Thoracic aorta (tissue), 2 donors: ENCODE data around the gene MS4A3. TPM values are rescaled to one million over a fixed set of nuclear protein-coding genes. Genes with fewer than 3 reads are reported as not detected.
"Not testable (repeated sequence)": the region's sequence is repeated elsewhere in the genome, so short reads cannot be mapped to it uniquely, and the experiment has no call there.

Source experiments
- ATAC-seq: fragments of 150-250 bp; one replicate; pipeline ENCODE4 v1.8.0; 2017; ENCODE audit warnings: low read depth; ENCODE audit not compliant: insufficient number of reproducible peaks, low FRiP score
- DNase-seq: peaks from one replicate; pipeline ENCODE4 v3.0.0-alpha.2; 2020; ENCODE audit warnings: low spot score
- H3K27ac ChIP-seq, 2 donors: fragments of 200-600 bp; sonication (generic); 1 replicate in 1 of 2; 2 replicates in 1 of 2; pipeline ENCODE4 v1.5.1; 2016; ENCODE audit warnings: mild to moderate bottlenecking in 2 of 2, moderate library complexity in 2 of 2
- H3K27me3 ChIP-seq: fragments of 200-600 bp; sonication (generic); replicated peaks from 2 replicates; pipeline ENCODE4 v1.6.0; 2016; ENCODE audit warnings: mild to moderate bottlenecking; ENCODE audit not compliant: insufficient read depth
- H3K36me3 ChIP-seq: fragments of 200-600 bp; sonication (generic); one replicate; pipeline ENCODE4 v1.5.1; 2016
- H3K4me1 ChIP-seq, 2 donors: fragments of 200-600 bp; sonication (generic); 1 replicate in 1 of 2; 2 replicates in 1 of 2; pipeline versions ENCODE4 v1.5.1 to v1.6.0; 2016; ENCODE audit warnings: low read depth in 2 of 2, mild to moderate bottlenecking in 1 of 2; ENCODE audit not compliant: control insufficient read depth in 1 of 2
- H3K4me3 ChIP-seq: fragments of 200-600 bp; sonication (generic); 2 replicates; pipeline ENCODE4 v1.5.1; 2016; ENCODE audit warnings: mild to moderate bottlenecking
- H3K9me3 ChIP-seq: fragments of 200-600 bp; sonication (generic); 2 replicates; pipeline ENCODE4 v1.5.1; 2016
- total RNA-seq, 2 donors: library from RNA; depleted of rRNA; stranded (reverse); fragments of >200 nt; gene quantifications; one replicate each; pipeline versions ENCODE4 v1.1.0 to v1.2.3, GENCODE V29; 2016
- TF ChIP-seq, protein P1 (sequence below): fragments of 200-600 bp; sonication (generic); IDR thresholded peaks from one replicate; pipeline ENCODE4 v1.5.1; 2019; ENCODE audit warnings: antibody characterized with exemption

The MS4A3 gene
- total RNA-seq, 2 donors from 2014 or later, result not detected

DNA sequence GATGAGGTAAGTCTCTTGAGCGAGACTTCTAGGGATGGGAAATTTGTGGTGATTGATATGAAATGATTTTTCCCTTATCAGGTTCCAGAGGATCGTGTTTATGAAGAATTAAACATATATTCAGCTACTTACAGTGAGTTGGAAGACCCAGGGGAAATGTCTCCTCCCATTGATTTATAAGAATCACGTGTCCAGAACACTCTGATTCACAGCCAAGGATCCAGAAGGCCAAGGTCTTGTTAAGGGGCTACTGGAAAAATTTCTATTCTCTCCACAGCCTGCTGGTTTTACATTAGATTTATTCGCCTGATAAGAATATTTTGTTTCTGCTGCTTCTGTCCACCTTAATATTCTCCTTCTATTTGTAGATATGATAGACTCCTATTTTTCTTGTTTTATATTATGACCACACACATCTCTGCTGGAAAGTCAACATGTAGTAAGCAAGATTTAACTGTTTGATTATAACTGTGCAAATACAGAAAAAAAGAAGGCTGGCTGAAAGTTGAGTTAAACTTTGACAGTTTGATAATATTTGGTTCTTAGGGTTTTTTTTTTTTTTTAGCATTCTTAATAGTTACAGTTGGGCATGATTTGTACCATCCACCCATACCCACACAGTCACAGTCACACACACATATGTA, 39.1 kb downstream of the MS4A3 start:
- Histone ChIP-seq H3K4me3 (no peak overlapping the region), H3K27me3 (no peaks in the 10 kb centered on the region), H3K4me1 (no peaks in the 10 kb centered on the region), H3K27ac (no peak overlapping the region), H3K9me3 (no peaks in the 10 kb centered on the region), H3K36me3 (no peaks in the 10 kb centered on the region)
- ATAC-seq (no peak), DNase-seq (no peak)
- TF ChIP-seq, protein P1, sequence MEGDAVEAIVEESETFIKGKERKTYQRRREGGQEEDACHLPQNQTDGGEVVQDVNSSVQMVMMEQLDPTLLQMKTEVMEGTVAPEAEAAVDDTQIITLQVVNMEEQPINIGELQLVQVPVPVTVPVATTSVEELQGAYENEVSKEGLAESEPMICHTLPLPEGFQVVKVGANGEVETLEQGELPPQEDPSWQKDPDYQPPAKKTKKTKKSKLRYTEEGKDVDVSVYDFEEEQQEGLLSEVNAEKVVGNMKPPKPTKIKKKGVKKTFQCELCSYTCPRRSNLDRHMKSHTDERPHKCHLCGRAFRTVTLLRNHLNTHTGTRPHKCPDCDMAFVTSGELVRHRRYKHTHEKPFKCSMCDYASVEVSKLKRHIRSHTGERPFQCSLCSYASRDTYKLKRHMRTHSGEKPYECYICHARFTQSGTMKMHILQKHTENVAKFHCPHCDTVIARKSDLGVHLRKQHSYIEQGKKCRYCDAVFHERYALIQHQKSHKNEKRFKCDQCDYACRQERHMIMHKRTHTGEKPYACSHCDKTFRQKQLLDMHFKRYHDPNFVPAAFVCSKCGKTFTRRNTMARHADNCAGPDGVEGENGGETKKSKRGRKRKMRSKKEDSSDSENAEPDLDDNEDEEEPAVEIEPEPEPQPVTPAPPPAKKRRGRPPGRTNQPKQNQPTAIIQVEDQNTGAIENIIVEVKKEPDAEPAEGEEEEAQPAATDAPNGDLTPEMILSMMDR, result no peak

DNA sequence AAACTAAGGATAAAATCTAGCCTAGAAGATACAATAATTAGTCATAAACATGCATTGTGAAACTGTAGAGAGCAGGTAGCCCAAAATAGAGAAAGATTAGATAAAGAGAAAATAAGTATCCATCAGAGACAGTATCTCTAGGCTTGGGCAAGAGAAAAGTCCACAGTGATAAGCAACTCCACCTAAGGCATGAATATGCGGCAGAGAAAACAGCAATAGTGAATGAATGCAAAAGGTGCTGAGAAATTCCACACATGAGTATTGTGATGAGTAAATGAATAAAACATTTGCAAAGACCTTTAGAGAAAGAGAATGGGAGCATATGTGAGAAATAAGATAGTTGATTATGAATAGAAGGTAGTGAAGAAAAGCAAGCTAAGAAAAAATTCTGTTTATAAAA, 40.7 kb downstream of the MS4A3 start:
- H3K36me3 ChIP-seq, result no peaks in the 10 kb centered on the region
- H3K27ac ChIP-seq, result no peak overlapping the region
- no peak for ATAC-seq
- H3K4me3 ChIP-seq, result no peak overlapping the region
- no peak for DNase-seq
- H3K27me3 ChIP-seq, result no peaks in the 10 kb centered on the region
- TF ChIP-seq, protein P1, result no peak
- no peaks in the 10 kb centered on the region for H3K9me3 ChIP-seq
- no peaks in the 10 kb centered on the region for H3K4me1 ChIP-seq

DNA sequence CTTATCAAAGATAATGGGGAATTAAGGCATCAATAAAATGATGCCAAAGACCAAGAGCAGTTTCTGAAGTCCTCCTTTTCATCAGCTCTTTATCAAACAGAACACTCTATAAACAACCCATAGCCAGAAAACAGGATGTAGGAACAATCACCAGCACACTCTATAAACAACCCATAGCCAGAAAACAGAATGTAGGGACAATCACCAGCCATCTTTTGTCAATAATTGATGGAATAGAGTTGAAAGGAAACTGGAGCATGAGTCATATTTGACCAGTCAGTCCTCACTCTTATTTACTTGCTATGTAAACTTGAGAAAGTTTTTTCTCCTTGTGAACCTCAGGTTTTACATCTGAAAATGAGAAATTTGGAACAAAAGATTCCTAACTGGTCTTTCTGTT, 42.0 kb downstream of the MS4A3 start:
- no peaks in the 10 kb centered on the region for H3K36me3 ChIP-seq
- no peak overlapping the region for H3K27ac ChIP-seq
- ATAC-seq (no peak), DNase-seq (no peak)
- TF ChIP-seq, protein P1, result no peak
- H3K27me3 ChIP-seq, result no peaks in the 10 kb centered on the region
- H3K4me3 ChIP-seq, result no peak overlapping the region
- no peaks in the 10 kb centered on the region for H3K9me3 ChIP-seq
- no peaks in the 10 kb centered on the region for H3K4me1 ChIP-seq

DNA sequence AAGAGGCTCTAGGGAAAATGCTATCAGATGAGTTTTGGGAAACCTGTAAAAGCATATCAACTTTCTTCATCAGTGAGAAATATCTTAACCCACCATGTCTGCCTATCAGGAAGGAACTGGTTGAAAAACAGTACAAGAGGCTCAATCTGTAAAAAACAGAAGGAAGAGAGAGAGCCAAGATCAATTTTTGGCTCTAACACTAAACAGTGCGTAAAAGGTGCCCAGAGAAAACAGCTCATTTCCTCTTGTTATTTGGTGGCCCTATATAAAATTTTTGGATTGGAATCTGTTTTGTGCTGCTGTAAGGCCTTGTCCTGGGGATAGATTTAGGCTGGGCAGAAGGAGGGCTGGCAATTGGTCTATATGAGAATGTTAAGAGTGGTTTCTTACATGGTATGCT, 44.1 kb downstream of the MS4A3 start:
- DNase-seq (no peak), ATAC-seq (no peak)
- Histone ChIP-seq H3K9me3 (no peaks in the 10 kb centered on the region), H3K27ac (no peak overlapping the region), H3K36me3 (no peaks in the 10 kb centered on the region), H3K4me1 (no peaks in the 10 kb centered on the region), H3K4me3 (no peak overlapping the region), H3K27me3 (no peaks in the 10 kb centered on the region)
- TF ChIP-seq, protein P1, result no peak

DNA sequence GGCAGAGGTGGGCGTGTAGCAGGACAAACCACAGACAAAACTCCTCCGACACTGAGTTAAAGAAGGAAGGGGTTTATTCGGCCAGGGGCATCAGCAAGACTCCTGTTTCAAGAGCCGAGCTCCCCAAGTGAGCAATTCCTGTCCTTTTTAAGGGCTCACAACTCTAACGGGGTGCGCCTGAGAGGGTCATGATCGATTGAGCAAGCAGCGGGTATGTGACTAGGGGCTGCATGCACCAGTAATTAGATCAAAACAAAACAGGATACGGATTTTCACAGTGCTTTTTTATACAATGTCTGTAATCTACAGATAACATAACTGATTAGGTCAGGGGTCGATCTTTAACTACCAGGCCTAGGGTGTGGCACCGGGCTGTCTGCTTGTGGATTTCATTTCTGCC, 44.9 kb downstream of the MS4A3 start:
- not testable (repeated sequence) for H3K27ac ChIP-seq, H3K9me3 ChIP-seq, H3K4me1 ChIP-seq, H3K27me3 ChIP-seq, H3K36me3 ChIP-seq, ATAC-seq, DNase-seq, H3K4me3 ChIP-seq

DNA sequence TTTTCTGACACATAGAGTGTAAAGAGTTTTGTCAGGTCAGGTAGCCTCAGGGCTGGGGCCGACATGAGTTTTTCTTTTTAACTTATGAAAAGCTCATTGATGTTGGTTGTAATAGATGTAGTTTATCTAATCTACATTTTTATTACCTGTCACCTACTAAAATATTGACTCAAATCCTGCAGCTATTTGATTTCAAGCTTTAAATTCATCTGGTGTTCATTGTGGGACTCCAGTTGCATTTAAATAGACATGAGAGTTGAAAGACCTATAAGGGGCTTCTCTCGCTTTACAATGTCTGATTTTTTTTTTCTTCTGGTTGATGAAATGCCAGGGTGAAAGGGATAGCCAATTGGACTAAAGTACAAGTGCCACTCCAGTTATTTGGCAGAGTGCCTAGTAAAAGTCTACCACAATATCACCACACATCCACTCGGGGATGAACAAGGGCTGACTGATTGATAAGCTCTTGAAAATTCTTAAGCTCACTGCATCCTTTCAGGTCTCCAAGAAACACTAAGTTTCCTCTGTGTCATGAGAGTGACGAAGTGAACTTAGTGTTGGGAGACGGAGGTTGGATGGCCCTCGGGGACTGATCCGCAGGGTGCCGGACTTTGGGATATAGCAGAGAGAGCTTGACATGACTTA, 48.1 kb downstream of the MS4A3 start:
- not testable (repeated sequence) for H3K27ac ChIP-seq, H3K9me3 ChIP-seq, H3K4me3 ChIP-seq, H3K27me3 ChIP-seq, H3K36me3 ChIP-seq, ATAC-seq, H3K4me1 ChIP-seq, DNase-seq

DNA sequence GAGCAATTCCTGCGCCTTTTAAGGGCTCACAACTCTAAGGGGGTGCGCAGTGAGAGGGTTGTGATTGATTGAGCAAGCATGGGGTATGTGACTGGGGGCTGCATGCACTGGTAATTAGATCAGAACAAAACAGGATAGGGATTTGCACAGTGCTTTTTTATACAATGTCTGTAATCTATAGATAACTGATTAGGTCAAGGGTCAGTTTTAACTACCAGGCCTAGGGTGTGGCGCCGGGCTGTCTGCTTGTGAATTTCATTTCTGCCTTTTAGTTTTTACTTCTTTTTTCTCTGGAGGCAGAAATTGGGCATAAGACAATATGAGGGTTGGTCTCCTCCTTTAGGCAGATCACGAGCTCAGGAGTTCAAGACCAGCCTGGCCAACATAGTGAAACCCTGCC, 52.2 kb downstream of the MS4A3 start:
- not testable (repeated sequence) for H3K27ac ChIP-seq, H3K9me3 ChIP-seq, H3K27me3 ChIP-seq, H3K4me3 ChIP-seq, DNase-seq, ATAC-seq, H3K4me1 ChIP-seq, H3K36me3 ChIP-seq
